Hematopoietic multipotent progenitor cell treated with erythropoietin and hydrocortisone succinate and interleukin-3 and kit ligand, for 8 days (in vitro differentiated cells): ENCODE data around the gene PRDM4.
"Not testable (repeated sequence)": the region's sequence is repeated elsewhere in the genome, so short reads cannot be mapped to it uniquely, and the experiment has no call there.

Source experiments
- DNase-seq: peaks from one replicate; pipeline ENCODE4 v3.0.0-alpha.2; 2015

Gene PRDM4

DNA sequence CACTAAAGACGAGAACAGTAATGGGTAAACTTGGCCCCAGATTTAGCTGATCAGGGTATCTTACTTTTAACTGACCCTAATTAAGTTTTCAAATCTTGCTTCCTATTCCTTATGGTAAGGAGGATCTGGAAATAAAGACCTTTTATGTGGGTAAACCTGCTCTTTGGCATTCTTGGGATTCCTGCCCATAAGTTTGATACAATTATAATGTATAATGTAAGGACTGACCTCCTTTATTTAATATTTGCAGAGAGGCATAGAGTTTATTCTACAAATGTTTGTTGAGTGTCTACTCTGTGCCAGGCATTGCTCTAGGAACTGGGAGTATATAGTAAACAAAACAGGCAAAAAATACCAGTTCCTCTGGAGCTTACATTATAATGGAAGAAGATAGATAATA is 4.4 kb upstream of the PRDM4 start:
- no peak for DNase-seq

DNA sequence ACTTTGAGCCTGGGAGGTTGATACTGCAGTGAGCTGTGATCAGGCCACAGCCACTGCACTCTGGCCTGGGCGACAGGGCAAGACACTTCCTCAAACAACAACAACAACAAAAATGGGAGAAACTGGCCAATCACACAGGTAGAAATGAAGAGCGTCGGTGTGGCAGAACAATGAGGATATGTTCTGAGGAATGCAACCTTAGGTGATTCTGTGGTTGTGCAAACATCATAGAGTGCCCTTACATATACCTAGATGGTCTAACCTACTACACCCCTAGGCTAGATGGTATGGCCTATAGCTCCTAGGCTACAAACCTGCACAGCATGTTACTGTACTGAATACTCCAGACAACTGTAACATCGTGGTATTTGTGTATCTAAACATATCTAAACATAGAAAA is 3.7 kb upstream of the PRDM4 start:
- no peak for DNase-seq

DNA sequence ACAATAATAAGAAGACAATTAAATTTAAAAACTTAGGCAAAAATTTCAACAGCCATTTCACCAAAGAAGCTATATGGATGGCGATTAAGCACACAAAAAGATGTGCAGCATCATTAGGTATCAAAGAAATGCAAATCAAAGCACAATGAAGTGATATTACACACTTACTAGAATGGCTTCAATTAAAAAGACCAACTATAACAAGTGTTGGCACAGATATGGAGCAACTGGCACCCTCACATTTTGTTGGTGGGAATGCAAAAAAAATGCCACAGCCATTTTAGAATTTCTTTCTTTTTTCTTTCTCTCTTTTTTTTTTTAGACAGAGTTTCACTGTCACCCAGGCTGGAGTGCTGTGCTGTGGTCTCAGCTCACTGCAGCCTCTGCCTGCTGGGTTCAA is 1.9 kb upstream of the PRDM4 start:
- no peak for DNase-seq

DNA sequence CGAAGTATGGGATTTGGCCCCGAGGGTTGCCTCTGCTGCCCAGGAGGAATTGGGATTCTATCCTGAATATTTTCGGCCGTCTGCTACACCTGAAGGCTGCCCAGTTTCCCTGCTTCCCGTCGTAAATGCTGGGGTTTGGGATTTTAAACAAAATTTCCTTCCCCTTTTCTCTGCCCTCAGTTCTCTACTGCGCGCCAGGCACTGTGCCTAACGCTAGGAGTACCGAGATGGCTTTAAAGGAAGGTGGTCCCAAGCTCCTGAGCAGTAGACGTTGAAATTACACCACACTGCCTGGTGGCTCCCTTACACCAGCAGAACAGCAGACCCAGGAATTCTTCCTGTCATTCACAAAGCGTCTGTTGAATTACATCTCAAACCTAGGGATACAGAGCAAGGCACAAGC is 566 bp upstream of the PRDM4 start:
- DNase-seq = peak; percentile 22

GRCh38 chr12:107760207-107760808 is 629 bp downstream of the PRDM4 start:
- DNase-seq = peak; percentile 31

DNA sequence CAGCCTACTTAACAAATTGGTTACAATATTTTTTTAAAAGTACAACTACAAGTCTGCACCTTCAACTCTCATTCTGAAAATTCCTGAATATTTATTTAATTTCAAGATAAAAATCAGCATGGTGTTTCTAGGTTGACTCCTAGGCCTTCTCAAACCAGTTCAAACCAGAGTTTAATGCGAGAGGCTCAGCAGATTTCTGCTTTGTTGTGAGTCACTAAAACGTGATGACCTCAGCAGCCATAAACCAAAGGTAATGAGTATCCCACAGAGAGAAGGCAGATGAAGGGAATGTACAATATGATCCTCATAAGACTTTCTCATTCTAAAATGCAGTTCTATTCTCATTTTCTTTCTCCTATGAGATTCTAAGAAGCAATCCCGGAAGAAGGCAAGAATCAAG is 1.5 kb downstream of the PRDM4 start:
- peak; percentile 64 for DNase-seq

- no peak for DNase-seq
Observed at GRCh38 chr12:107749083-107749482, 11.9 kb downstream of the PRDM4 start.

DNA sequence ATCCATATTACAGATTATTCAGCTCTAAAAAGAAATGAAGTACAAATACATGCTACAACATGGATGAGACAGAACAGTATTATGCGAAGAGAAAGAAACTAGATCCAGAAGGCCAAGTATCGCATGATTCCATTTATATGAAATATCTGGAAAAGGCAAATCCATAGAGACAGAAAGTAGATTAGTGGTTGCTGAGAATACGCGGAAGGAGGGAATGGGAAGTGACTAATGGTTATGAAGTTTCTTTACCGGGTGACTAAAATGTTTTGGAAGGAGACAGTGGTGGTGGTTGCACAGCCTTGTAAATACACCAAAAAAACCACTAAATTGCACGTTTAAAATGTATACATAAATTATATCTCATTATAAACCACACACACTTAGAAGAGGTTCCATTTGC is 12.5 kb downstream of the PRDM4 start:
- DNase-seq = no peak

- DNase-seq = no peak
Observed at GRCh38 chr12:107736914-107737313, 24.0 kb downstream of the PRDM4 start.

GRCh38 chr12:107735763-107736162 is 25.2 kb downstream of the PRDM4 start:
- DNase-seq = no peak

DNA sequence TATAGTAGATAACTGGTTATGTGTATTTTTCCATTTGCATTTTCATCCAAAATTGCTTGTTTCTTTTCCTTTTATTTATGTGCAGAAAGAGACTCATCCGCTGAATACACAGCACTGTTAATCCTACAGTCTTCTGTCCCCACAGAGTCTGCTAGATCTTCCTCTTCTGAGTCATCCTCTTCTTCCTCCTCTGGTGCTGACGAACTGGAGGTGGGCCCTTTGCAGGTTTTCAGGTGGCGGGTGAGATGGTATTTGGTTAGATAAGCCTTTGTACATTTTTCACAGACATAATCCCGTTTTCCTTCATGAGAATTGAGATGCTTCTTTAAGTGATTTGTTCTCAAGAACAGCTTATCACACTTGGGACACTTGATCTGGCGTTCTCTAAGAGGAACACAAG is 26.8 kb downstream of the PRDM4 start:
- DNase-seq = no peak

DNA sequence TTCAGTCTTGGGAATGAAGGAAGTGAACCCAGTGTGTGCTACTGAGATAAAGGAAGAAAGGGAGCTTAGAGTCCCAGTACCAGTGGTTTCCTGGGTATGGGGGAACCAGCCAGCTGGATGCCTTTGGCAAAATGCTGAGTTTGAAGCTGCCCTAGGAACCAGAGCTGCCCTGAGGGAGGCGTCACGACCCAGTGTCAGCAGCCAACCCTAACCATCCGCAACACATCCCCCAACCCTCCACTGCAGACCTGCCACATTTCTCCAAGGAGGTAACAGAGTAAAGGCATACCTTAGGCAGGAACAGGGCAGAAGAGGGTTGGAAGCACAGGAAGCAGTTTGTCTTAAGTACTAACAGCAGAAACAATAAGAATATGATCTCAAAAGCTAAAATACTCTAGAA is 28.6 kb downstream of the PRDM4 start:
- DNase-seq = peak; percentile 3

DNA sequence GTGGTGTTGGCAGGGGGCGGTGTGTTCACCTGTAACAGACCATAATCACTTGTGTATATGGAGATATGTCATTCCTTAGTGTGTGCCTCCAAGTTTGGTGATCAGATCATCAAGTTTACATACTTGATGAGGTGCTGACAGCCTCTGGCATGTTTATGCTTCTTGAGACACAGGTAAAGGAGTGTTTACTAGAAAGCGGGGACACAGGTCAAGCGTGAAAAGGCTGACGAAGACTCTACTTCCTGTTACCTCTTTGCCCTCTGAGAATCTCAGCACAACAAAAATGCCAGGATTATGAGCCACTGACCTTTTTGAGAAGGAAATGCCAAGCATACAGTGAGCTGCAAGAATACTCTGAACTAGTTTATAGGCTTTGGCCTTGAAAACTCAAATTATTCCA is 29.6 kb downstream of the PRDM4 start:
- no peak for DNase-seq

- no peak for DNase-seq
Observed at GRCh38 chr12:107730618-107731341, 30.2 kb downstream of the PRDM4 start.

DNA sequence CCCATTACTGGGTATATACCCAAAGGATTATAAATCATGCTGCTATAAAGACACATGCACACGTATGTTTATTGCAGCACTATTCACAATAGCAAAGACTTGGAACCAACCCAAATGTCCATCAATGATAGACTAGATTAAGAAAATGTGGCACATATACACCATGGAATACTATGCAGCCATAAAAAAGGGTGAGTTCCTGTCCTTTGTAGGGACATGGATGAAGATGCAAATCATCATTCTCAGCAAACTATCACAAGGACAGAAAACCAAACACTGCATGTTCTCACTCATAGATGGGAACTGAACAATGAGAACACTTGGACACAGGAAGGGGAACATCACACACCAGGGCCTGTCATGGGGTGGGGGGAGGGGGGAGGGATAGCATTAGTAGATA is 33.2 kb downstream of the PRDM4 start:
- DNase-seq = not testable (repeated sequence)

DNA sequence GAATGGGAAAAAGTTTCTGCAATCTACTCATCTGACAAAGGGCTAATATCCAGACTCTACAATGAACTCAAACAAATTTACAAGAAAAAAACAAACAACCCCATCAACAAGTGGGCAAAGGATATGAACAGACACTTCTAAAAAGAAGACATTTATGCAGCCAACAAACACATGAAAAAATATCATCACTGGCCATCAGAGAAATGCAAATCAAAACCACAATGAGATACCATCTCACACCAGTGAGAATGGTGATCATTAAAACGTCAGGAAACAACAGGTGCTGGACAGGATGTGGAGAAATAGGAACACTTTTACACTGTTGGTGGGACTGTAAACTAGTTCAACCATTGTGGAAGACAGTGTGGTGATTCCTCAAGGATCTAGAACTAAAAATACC is 33.6 kb downstream of the PRDM4 start:
- not testable (repeated sequence) for DNase-seq

- no peak for DNase-seq
Observed at GRCh38 chr12:107718606-107719005, 42.3 kb downstream of the PRDM4 start.

DNA sequence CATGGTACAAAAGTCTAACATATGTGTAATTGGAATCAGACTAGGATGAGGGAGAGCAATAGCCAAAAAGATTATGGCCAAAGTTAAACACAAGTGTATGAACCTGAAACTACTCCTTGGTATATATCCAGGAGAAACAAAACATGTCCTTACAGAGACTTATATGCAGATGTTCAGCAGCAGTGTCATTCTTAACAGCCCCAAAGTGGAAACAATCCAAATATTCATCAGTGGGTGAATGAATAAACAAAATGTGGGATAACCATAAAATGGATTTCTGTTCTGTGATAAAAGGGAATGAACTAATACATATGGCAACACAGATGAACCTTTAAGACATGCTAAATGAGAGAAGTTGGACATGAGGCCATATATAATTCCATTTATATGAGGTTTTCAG is 45.2 kb downstream of the PRDM4 start:
- no peak for DNase-seq

GRCh38 chr12:107705522-107705921 is 55.4 kb downstream of the PRDM4 start:
- not testable (repeated sequence) for DNase-seq

GRCh38 chr12:107704041-107704440 is 56.9 kb downstream of the PRDM4 start:
- no peak for DNase-seq

DNA sequence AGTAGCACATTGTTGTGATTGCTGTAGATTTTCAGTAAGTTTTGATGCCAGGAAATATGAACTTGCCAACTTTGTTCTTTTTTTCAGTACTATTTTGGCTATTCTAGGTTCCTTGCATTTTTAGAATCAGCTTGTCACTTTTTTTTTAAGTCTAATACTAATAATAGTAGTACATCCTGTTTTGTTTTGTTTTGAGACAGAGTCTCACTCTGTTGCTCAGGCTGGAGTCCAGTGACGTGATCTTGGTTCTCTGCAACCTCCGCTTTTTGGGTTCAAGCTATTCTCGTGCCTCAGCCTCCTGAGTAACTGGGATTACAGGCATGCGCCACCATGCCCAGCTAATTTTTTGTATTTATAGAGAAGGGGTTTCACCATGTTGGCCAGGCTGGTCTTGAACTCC is 58.8 kb downstream of the PRDM4 start:
- no peak for DNase-seq

DNA sequence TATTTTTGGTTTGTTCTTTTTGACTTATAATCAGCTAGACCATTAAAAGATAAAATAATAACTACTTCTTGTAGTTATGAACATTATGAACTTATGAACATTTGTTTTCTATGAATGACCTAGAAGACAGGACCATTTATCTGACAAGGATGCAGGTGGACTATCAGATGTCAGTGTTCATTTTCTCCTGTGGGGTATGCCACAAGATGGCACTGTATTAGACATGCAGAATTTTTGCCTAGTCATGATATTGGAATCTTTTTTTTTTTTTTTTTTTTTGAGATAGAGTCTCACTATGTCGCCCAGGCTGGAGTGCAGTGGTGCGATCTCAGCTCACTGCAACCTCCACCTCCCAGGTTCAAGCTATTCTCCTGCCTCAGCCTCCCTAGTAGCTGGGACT is 65.2 kb downstream of the PRDM4 start:
- peak; percentile 38 for DNase-seq

DNA sequence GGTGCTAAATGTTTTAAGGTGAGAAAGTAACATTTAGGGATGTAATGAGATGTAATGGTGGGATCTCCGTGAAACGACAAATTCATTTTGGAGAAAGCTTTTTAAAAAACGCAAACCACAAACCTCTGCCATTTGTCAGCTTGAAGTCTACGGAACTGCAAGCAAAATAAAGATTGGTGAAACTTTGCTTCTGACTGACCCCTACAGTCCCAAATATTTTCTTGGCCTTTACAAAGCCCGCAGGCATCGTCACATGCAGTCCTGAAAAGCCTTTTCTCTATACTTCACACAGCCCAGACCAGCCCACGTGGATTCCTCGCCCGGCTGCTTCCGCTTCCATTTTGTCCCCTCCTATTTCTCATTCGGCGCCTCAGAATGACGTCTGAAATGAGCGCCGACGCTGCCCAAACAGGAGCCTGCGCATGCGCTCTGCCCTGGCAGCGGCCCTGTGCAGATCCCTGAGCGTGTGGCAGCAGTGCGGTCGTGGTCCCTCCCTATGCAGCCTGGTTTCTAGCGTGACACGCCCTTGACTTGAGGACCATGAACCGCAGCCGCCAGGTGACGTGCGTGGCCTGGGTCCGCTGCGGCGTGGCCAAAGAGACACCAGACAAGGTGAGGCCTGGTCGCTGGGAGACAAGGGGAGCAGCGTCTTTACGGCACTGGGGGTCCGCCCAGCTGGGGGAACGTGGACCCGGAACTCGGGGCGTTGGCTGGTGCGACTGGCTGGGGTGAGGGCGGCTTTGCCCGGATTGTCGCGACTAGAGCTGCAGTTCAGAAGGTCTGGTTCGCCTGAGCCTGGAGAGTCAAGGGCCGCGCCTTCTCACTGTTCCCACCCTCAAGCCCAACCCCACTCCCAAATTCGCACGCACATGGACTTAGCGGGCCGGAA is 75.3 kb downstream of the PRDM4 start, which contains the start of gene PWP1:
Gene PWP1, plus strand, starts transcription at position 440 of the 889 bp plus-strand sequence. Its CDS starts 101 bp downstream, at position 541.
- DNase-seq = peak; percentile 97

- DNase-seq = peak; percentile 55
Observed at GRCh38 chr12:107684990-107685359, 76.0 kb downstream of the PRDM4 start.
